ENCODE measurements around the gene IGFLR1. TPM values are rescaled to one million over a fixed set of nuclear protein-coding genes. Genes with fewer than 3 reads are reported as not detected.
"Not testable (repeated sequence)": the region's sequence is repeated elsewhere in the genome, so short reads cannot be mapped to it uniquely, and the experiment has no call there.

IGFLR1 gene
- total RNA-seq, 5 donors from 2014 or later (not counting 1 experiment from before 2014, with no cell fraction given) = 54.7 to 123 (median 98.1) TPM

DNA sequence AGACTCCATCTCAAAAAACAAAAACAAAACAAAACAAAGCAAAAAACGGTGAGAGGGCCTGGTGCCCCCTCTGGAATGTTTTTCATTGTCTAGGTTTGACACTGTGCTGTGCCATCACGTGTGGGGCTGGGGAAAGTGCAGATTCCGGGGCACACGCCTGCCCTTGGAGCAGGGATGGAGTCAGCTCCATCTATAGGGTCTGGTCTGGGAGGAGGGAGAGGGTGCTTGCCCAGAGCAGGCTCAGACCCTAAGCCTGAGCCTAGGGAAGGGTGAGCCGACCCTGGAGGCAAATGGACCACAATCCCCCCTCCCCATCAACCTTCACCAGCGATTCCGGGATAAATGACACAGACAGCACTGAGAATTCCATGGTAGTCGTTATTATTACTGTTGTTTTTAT, 48.8 kb downstream of the IGFLR1 start:
- CTCF ChIA-PET = interaction anchor here (0.5 to 1.0 kb wide), 5 partner anchors 8 to 116 kb away, joined by 3 to 6 read pairs (median 4); no protein-coding TSS in a partner anchor
- Histone ChIP-seq H3K27me3 (replicated peaks in 1 of 2; ENCODE audit: control insufficient read depth in 2 of 2, extremely low read depth in 1 of 2, insufficient read depth in 2 of 2, low read length in 1 of 2) (peaks cover 0 to 3% of the 10 kb centered on the region in 2 experiments), H3K36me3 (ENCODE audit: control insufficient read depth in 2 of 2, extremely low read depth in 1 of 2, insufficient read depth in 1 of 2, low read length in 1 of 2) (no peaks in the 10 kb centered on the region), H3K27ac (ENCODE audit: low read length) (no peak overlapping the region), H3K9me3 (no peaks in the 10 kb centered on the region), H3K4me3 (ENCODE audit: control insufficient read depth in 1 of 2, extremely low read depth in 1 of 2, low read length in 1 of 2) (no peak overlapping the region), H3K4me1 (ENCODE audit: control insufficient read depth in 1 of 2, extremely low read depth in 1 of 2, insufficient read depth in 2 of 2, low read length in 2 of 2) (no peaks in the 10 kb centered on the region)
- no peak overlapping the region for H3K4me3 Mint-ChIP-seq
- 28% methylated on average over 3 of the region's 8 CpGs for whole genome bisulfite sequencing (ENCODE audit: insufficient coverage)
- POLR2A ChIA-PET = interaction anchor here in 1 of 2 donors (0.7 kb wide), 1 partner anchor 32 kb away, joined by 11 read pairs; no protein-coding TSS in a partner anchor
- ATAC-seq (replicated peaks in 1 of 4) = peak in 1 of 4 experiments; percentile 36
- DNase-seq = no peak
- no peaks in the 10 kb centered on the region for H3K4me1 Mint-ChIP-seq
- H3K27me3 Mint-ChIP-seq = no peaks in the 10 kb centered on the region
- no peak overlapping the region for H3K27ac Mint-ChIP-seq
- H3K36me3 Mint-ChIP-seq = no peaks in the 10 kb centered on the region
- no peaks in the 10 kb centered on the region for H3K9me3 Mint-ChIP-seq

DNA sequence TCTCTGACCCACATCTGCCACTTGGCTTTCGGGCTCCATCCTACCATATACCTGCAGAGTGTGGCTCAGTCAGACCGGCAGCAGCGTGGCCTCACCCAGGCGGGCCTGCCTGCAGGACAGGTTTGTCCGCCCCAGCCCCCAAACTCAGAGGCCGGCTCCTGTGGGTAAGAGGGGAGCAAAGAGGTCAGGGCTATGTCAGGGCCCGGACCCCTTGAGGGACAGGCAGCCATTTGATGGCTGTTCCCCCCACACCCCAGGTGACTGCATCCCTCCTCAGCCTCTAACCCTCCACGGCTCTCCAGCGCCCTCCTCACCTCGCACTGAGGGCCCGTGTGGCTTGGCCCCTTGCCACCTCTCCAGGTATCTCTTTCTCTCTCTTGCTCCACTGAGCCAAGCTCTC, 50.2 kb downstream of the IGFLR1 start:
- POLR2A ChIA-PET = no interaction called here
- Histone ChIP-seq H3K27me3 (replicated peaks in 1 of 2; ENCODE audit: control insufficient read depth in 2 of 2, extremely low read depth in 1 of 2, insufficient read depth in 2 of 2, low read length in 1 of 2) (peaks cover 0 to 4% of the 10 kb centered on the region in 2 experiments), H3K27ac (ENCODE audit: low read length) (no peak overlapping the region), H3K4me1 (ENCODE audit: control insufficient read depth in 1 of 2, extremely low read depth in 1 of 2, insufficient read depth in 2 of 2, low read length in 2 of 2) (no peaks in the 10 kb centered on the region), H3K9me3 (no peaks in the 10 kb centered on the region), H3K36me3 (ENCODE audit: control insufficient read depth in 2 of 2, extremely low read depth in 1 of 2, insufficient read depth in 1 of 2, low read length in 1 of 2) (no peaks in the 10 kb centered on the region), H3K4me3 (ENCODE audit: control insufficient read depth in 1 of 2, extremely low read depth in 1 of 2, low read length in 1 of 2) (no peak overlapping the region)
- ATAC-seq (replicated peaks in 1 of 4) (no peak), DNase-seq (no peak)
- 73% methylated on average over 3 of the region's 11 CpGs for WGBS (ENCODE audit: insufficient coverage)
- Mint-ChIP-seq H3K27me3 (no peaks in the 10 kb centered on the region), H3K4me3 (no peak overlapping the region), H3K9me3 (no peaks in the 10 kb centered on the region), H3K4me1 (no peaks in the 10 kb centered on the region), H3K36me3 (no peaks in the 10 kb centered on the region), H3K27ac (no peak overlapping the region)
- CTCF ChIA-PET = interaction anchor here in 1 of 2 donors (0.9 kb wide), 1 partner anchor 11 kb away, joined by 4 read pairs; no protein-coding TSS in a partner anchor

DNA sequence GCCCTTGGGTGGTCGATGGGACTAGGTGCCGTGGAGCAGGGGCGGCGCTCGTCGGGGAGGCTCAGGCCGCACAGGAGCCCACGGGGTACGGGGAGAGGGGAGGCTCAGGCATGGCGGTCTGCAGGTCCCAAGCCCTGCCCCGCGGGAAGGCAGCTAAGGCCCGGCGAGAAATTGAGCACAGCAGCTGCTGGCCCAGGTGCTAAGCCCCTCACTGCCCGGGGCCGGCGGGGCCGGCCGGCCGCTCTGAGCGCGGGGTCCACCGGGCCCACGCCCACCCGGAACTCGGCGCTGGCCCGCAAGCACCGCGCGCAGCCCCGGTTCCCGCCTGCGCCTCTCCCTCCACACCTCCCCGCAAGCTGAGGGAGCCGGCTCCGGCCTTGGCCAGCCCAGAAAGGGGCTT, 51.1 kb downstream of the IGFLR1 start:
- H3K27ac Mint-ChIP-seq; H3K4me3 Mint-ChIP-seq; H3K27me3 ChIP-seq (replicated peaks in 1 of 2; ENCODE audit: control insufficient read depth in 2 of 2, extremely low read depth in 1 of 2, insufficient read depth in 2 of 2, low read length in 1 of 2); H3K27me3 Mint-ChIP-seq; H3K4me1 Mint-ChIP-seq; ATAC-seq (replicated peaks in 1 of 4); POLR2A ChIA-PET; H3K36me3 Mint-ChIP-seq; H3K9me3 Mint-ChIP-seq; H3K27ac ChIP-seq (ENCODE audit: low read length); H3K4me1 ChIP-seq (ENCODE audit: control insufficient read depth in 1 of 2, extremely low read depth in 1 of 2, insufficient read depth in 2 of 2, low read length in 2 of 2); H3K36me3 ChIP-seq (ENCODE audit: control insufficient read depth in 2 of 2, extremely low read depth in 1 of 2, insufficient read depth in 1 of 2, low read length in 1 of 2); H3K4me3 ChIP-seq (ENCODE audit: control insufficient read depth in 1 of 2, extremely low read depth in 1 of 2, low read length in 1 of 2); CTCF ChIA-PET; DNase-seq; H3K9me3 ChIP-seq: not testable (repeated sequence)
- WGBS (ENCODE audit: insufficient coverage) = 95% methylated on average over 28 of the region's 37 CpGs

DNA sequence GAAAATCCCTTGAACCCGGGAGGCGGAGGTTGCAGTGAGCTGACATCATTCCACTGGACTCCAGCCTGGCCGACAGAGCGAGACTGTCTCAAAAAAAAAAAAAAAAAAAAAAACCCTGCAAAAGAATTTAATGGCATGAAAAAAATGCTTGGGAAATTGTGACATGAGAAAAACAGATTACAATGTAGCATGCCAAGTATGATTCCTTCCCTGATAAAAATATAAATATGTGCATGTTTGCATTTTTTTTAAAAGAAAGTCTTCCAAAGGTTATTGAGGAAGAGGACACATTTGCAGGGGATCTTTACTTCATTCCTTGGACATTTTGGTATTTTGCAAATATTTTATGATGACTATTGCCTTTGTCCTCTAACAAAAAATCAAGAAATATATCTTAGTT, 52.4 kb downstream of the IGFLR1 start:
- no peak for ATAC-seq (replicated peaks in 1 of 4)
- DNase-seq = no peak
- H3K4me1 Mint-ChIP-seq = no peaks in the 10 kb centered on the region
- no peak overlapping the region for H3K27ac ChIP-seq (ENCODE audit: low read length)
- H3K27ac Mint-ChIP-seq = no peak overlapping the region
- no peak overlapping the region for H3K4me3 Mint-ChIP-seq
- H3K36me3 Mint-ChIP-seq = no peaks in the 10 kb centered on the region
- H3K4me1 ChIP-seq (ENCODE audit: control insufficient read depth in 1 of 2, extremely low read depth in 1 of 2, insufficient read depth in 2 of 2, low read length in 2 of 2) = no peaks in the 10 kb centered on the region
- no peaks in the 10 kb centered on the region for H3K9me3 ChIP-seq
- ChIA-PET CTCF (no interaction called here), POLR2A (interaction anchor here in 1 of 2 donors (0.7 kb wide), 1 partner anchor 306 kb away, joined by 4 read pairs; no protein-coding TSS in a partner anchor)
- no peaks in the 10 kb centered on the region for H3K9me3 Mint-ChIP-seq
- no CpG with 5 or more reads among the region's 4 CpGs for WGBS (ENCODE audit: insufficient coverage)
- peaks cover 0 to 5% of the 10 kb centered on the region in 2 experiments for H3K27me3 ChIP-seq (replicated peaks in 1 of 2; ENCODE audit: control insufficient read depth in 2 of 2, extremely low read depth in 1 of 2, insufficient read depth in 2 of 2, low read length in 1 of 2)
- no peaks in the 10 kb centered on the region for H3K36me3 ChIP-seq (ENCODE audit: control insufficient read depth in 2 of 2, extremely low read depth in 1 of 2, insufficient read depth in 1 of 2, low read length in 1 of 2)
- no peaks in the 10 kb centered on the region for H3K27me3 Mint-ChIP-seq
- no peak overlapping the region for H3K4me3 ChIP-seq (ENCODE audit: control insufficient read depth in 1 of 2, extremely low read depth in 1 of 2, low read length in 1 of 2)

Other genes with a start within 250 kb of the IGFLR1 start
- 1 to 10 TPM in 4 of 5 donors, not detected in 1; 1.8 to 2.3 (median 2.1) TPM for gene DMKN, start 228.8 kb downstream of the IGFLR1 start, total RNA-seq
- under 1 TPM in 1 of 5 donors, not detected in 4; 0.23 TPM for gene SBSN, start 214.1 kb downstream of the IGFLR1 start, total RNA-seq
- not detected for gene GAPDHS, start 209.0 kb downstream of the IGFLR1 start, total RNA-seq
- gene TMEM147, start 196.8 kb downstream of the IGFLR1 start, total RNA-seq = 10 to 100 TPM; 27.5 to 46.6 (median 44.2) TPM
- not detected for gene ATP4A, start 178.8 kb downstream of the IGFLR1 start, total RNA-seq
- not detected for gene PMIS2, start 156.3 kb downstream of the IGFLR1 start, total RNA-seq
- gene HAUS5, start 129.7 kb downstream of the IGFLR1 start, total RNA-seq = 10 to 100 TPM; 25.5 to 34.1 (median 29.3) TPM
- 10 to 100 TPM; 37.6 to 74.0 (median 68.4) TPM for gene RBM42, start 113.4 kb downstream of the IGFLR1 start, total RNA-seq
- 1 to 10 TPM in 2 of 5 donors, under 1 TPM in 2, not detected in 1; 0.67 to 2.1 (median 1.1) TPM for gene ETV2, start 100.7 kb downstream of the IGFLR1 start, total RNA-seq
- gene COX6B1, start 94.1 kb downstream of the IGFLR1 start, total RNA-seq = 100 to 1,000 TPM; 199 to 248 (median 225) TPM
- under 1 TPM in 4 of 5 donors, not detected in 1; 0.20 to 0.56 (median 0.38) TPM for gene UPK1A, start 75.9 kb downstream of the IGFLR1 start, total RNA-seq
- gene ZBTB32, start 37.9 kb downstream of the IGFLR1 start, total RNA-seq = 1 to 10 TPM; 1.2 to 4.1 (median 2.0) TPM
- gene KMT2B, start 24.4 kb downstream of the IGFLR1 start, total RNA-seq = 100 to 1,000 TPM in 1 of 5 donors, 10 to 100 TPM in 4; 76.4 to 107 (median 92.5) TPM
- gene U2AF1L4, start 3.0 kb upstream of the IGFLR1 start, total RNA-seq = 10 to 100 TPM; 40.2 to 74.1 (median 49.3) TPM
- 10 to 100 TPM; 21.2 to 33.5 (median 24.5) TPM for gene PSENEN, start 3.2 kb upstream of the IGFLR1 start, total RNA-seq
- gene LIN37, start 6.1 kb upstream of the IGFLR1 start, total RNA-seq = 10 to 100 TPM; 11.8 to 23.6 (median 22.8) TPM
- gene HSPB6, start 14.6 kb upstream of the IGFLR1 start, total RNA-seq = under 1 TPM in 3 of 5 donors, not detected in 2; 0.44 to 0.69 (median 0.51) TPM
- 10 to 100 TPM; 31.3 to 52.1 (median 47.8) TPM for gene PROSER3, start 15.7 kb upstream of the IGFLR1 start, total RNA-seq
- gene ARHGAP33, start 33.1 kb upstream of the IGFLR1 start, total RNA-seq = 10 to 100 TPM; 19.7 to 38.5 (median 22.8) TPM
- not detected for gene PRODH2, start 70.4 kb upstream of the IGFLR1 start, total RNA-seq
- under 1 TPM in 2 of 5 donors, not detected in 3; 0.06 to 0.33 TPM for gene NPHS1, start 110.1 kb upstream of the IGFLR1 start, total RNA-seq
- gene KIRREL2, start 114.5 kb upstream of the IGFLR1 start, total RNA-seq = under 1 TPM; 0.16 to 0.28 (median 0.25) TPM
- 1 to 10 TPM in 1 of 5 donors, under 1 TPM in 3, not detected in 1; 0.15 to 1.3 (median 0.33) TPM for gene APLP1, start 126.1 kb upstream of the IGFLR1 start, total RNA-seq
- gene NFKBID, start 158.1 kb upstream of the IGFLR1 start, total RNA-seq = 10 to 100 TPM; 45.1 to 78.3 (median 51.4) TPM
- 100 to 1,000 TPM in 2 of 5 donors, 10 to 100 TPM in 3; 60.1 to 165 (median 77.2) TPM for gene HCST, start 160.1 kb upstream of the IGFLR1 start, total RNA-seq
- 1 to 10 TPM; 2.3 to 7.0 (median 2.9) TPM for gene TYROBP, start 165.8 kb upstream of the IGFLR1 start, total RNA-seq
- 10 to 100 TPM in 4 of 5 donors, 1 to 10 TPM in 1; 9.2 to 20.8 (median 15.3) TPM for gene LRFN3, start 193.9 kb upstream of the IGFLR1 start, total RNA-seq

Measured in T-cell (primary cell).